IPS-20b (cell line): ENCODE results near the gene SIX5.
A peak's percentile ranks its signal among the peaks of the same experiment; 100 is the strongest.

Source experiments
- H3K27ac ChIP-seq: one replicate; pipeline ENCODE4 v1.5.1; 2013; ENCODE audit warnings: low read length
- H3K27me3 ChIP-seq: 2 replicates; pipeline ENCODE4 v1.6.1; 2013; ENCODE audit warnings: mild to moderate bottlenecking, low read length, inconsistent platforms; ENCODE audit not compliant: insufficient read depth
- H3K36me3 ChIP-seq: 2 replicates; pipeline ENCODE4 v1.6.1; 2013; ENCODE audit warnings: low read depth, mild to moderate bottlenecking, inconsistent platforms, low read length, moderate library complexity; ENCODE audit not compliant: insufficient read depth
- H3K4me1 ChIP-seq: 2 replicates; pipeline ENCODE4 v1.6.1; 2013; ENCODE audit warnings: mild to moderate bottlenecking, control low read depth, inconsistent platforms, low read length, moderate library complexity; ENCODE audit not compliant: insufficient read depth
- H3K4me3 ChIP-seq: 2 replicates; pipeline ENCODE4 v1.5.1; 2013; ENCODE audit warnings: mild to moderate bottlenecking, low read length, inconsistent platforms
- H3K9ac ChIP-seq: 2 replicates; pipeline ENCODE4 v1.6.1; 2013; ENCODE audit warnings: low read depth, mild to moderate bottlenecking, inconsistent platforms, low read length, moderate library complexity
- H3K9me3 ChIP-seq: 2 replicates; pipeline ENCODE4 v1.6.1; 2013; ENCODE audit warnings: mild to moderate bottlenecking, low read depth, low read length, inconsistent platforms; ENCODE audit not compliant: insufficient read depth

SIX5 gene

DNA sequence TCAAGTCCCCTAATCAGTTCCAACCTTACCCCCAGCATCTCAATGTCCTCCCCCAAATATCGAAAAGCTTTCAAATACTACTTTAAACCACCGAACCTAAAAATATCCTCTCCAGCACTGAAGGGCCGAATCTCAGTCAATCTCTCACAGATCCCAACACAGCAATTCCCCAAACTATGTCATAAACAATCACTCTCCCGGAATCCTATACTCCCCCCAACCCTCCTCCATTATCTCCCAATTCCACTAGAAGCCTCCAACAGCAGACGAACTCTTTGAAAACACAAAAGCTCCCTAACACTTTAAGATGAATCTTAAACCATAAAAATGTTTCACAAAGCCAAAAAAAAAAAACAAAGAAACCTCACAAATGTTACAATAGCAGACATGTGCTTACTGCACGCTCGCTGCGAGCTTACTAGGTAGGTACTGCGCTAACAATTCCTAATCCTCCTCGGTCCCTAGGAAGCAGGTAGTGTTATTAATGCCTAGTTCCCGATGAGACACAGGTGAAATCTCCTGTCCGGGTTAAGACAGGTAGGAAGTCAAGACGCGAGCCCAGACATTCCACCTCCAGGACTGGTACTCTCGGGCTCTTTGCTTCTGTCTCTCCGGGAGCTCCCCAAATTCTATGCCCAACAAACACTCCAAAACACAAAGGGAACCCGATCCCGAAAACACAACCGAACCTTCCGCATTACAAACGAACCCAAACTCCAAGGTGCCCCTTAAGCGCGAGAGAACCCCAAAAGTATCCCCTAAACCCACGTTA is 52.5 kb downstream of the SIX5 start:
- Histone ChIP-seq H3K9ac (peak overlapping the region; percentile 94), H3K36me3 (peaks cover 21% of the 10 kb centered on the region), H3K4me1 (peaks cover 15% of the 10 kb centered on the region)

DNA sequence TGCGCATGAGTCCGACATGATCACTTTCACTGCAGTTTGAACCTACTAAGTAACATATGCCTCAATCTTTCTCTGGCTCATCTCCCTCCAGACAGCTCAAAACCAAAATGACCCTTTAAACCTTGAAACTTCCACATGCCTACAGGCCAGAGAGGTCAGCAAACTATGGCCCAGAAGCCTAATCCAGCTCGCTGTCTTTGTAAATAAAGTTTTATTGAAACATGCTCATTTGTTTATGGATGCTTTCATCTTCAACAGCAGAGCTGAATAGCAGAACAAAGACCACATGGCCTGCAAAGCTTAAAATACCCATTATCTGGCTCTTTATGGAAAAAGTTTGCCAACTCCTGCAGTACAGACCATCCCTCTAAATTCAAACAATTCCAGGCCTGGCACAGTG is 53.9 kb downstream of the SIX5 start:
- Histone ChIP-seq H3K9ac (peak overlapping the region; percentile 94; the same call in 1 of the 2 replicates), H3K27ac (no peak overlapping the region)

More for the DNA sequence above, 52.5 kb downstream of the SIX5 start:
- Histone ChIP-seq H3K4me3 (peak overlapping the region; percentile 85), H3K27me3 (no peaks in the 10 kb centered on the region), H3K9me3 (no peaks in the 10 kb centered on the region), H3K27ac (peak overlapping the region; percentile 51)

More for the DNA sequence above, 53.9 kb downstream of the SIX5 start:
- Histone ChIP-seq H3K9me3 (no peaks in the 10 kb centered on the region), H3K4me1 (peaks cover 15% of the 10 kb centered on the region), H3K27me3 (no peaks in the 10 kb centered on the region), H3K4me3 (peak overlapping the region; percentile 13; the same call in 1 of the 2 replicates), H3K36me3 (peaks cover 27% of the 10 kb centered on the region)
